ENCODE results near the gene ZNF487. TPM values are rescaled to one million over a fixed set of nuclear protein-coding genes. Genes with fewer than 3 reads are reported as not detected.

The ZNF487 gene
- 1.9 and 4.2 TPM in 2 replicates for total RNA-seq

DNA sequence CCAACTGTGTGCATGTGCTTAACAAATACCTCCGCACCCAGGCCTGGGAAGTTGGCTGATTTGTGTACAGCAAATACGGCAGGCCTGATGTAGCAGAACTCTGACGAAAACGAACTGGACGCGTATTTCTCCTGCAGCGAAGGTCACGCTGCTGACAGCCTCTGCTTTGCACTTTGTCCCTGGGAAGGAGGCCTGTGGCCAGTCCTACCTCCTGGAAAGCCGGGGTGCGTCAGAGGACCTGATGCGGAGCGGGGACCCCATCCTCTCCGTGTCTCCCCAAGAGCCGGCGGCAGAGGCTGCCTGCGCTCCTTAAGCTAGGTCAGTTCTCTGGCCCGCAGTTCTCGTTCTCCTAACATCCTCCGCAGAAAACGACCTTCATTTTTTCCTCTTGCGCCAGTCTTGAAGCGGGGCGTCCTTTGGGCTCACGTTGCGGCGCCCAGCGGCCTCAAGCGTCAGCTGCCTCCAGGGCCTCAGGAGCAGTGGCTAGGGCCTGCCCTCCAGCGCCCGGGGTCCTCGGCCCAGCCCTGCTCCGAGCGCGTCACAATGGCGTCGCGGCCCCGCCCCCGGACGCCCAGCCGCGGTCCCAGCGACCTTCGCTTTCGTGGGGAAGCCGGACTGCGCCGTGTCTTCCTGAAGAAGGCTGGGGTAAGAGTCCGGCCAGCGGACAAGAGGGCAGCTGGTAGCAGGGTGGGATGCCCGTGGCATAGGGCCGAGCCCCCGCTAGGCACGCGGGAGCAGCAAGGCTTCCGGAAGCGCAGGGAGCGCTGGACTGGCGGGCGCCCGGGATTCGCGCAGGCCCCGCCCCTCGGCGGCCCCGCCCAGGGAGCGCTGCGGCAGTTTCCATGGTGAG, at the start of gene ZNF487:
Gene ZNF487, plus strand, starts transcription at position 821 of the 850 bp plus-strand sequence. CDS start 38,703 bp downstream, outside the sequence.

DNA sequence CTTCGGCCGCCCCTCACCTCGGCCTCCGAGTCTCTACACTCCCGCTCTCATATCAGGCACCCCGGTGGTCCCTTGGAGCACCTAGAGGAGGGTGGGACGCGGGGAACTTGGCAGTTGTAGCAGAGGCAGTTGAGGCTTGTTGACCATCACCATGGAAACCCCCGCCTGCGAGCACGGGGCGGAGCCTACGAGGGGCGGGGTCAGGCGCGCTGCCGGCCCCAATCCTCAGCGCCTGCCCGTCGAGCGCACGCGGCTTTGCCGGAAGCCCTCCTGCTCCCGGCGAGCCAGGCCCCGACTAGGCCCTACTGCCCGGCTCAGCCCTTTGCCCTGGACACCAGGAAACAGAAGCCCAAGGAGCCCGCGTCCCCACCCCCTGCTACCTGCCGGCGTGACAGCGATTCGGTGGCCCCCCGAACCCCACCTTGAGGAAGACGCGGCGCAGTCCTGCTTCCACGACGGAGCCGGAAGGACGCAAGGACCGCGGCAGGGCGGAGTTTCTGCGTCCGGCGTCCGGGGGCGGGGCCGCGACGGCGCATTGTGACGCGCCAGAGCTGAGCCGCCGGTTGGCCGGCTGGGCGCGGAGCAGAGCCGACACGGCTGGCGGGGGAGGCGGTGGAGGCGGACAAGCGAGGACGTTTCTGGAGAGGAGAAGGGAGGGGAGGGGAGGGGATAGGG, 28.1 kb upstream of the ZNF487 start, which contains the start of gene HNRNPF:
Gene HNRNPF, minus strand, starts transcription at position 477 of the 675 bp plus-strand sequence. CDS start 21,302 bp downstream, outside the sequence.

Other genes with a start within 250 kb of the ZNF487 start
- 2.4 and 5.6 TPM in 2 replicates for gene RASGEF1A, start 170.0 kb upstream of the ZNF487 start, total RNA-seq
- gene FXYD4, start 65.5 kb upstream of the ZNF487 start, total RNA-seq = not detected in 2 replicates
- gene HNRNPF, start 27.9 kb upstream of the ZNF487 start, total RNA-seq = 245 and 266 TPM in 2 replicates
- 4.9 and 6.5 TPM in 2 replicates for gene ZNF239, start 137.5 kb downstream of the ZNF487 start, total RNA-seq
- 2.7 and 3.7 TPM in 2 replicates for gene ZNF485, start 169.3 kb downstream of the ZNF487 start, total RNA-seq
- gene ZNF32, start 211.8 kb downstream of the ZNF487 start, total RNA-seq = 30.2 and 33.5 TPM in 2 replicates

All from bronchus fibroblast of lung (primary cell).